ENCODE measurements around the gene NAGA.
"Not testable (repeated sequence)": the region's sequence is repeated elsewhere in the genome, so short reads cannot be mapped to it uniquely, and the experiment has no call there.

NAGA gene
- total RNA-seq = 19.5 reads per million, percentile 46 among the genes with 10 or more reads in this experiment

DNA sequence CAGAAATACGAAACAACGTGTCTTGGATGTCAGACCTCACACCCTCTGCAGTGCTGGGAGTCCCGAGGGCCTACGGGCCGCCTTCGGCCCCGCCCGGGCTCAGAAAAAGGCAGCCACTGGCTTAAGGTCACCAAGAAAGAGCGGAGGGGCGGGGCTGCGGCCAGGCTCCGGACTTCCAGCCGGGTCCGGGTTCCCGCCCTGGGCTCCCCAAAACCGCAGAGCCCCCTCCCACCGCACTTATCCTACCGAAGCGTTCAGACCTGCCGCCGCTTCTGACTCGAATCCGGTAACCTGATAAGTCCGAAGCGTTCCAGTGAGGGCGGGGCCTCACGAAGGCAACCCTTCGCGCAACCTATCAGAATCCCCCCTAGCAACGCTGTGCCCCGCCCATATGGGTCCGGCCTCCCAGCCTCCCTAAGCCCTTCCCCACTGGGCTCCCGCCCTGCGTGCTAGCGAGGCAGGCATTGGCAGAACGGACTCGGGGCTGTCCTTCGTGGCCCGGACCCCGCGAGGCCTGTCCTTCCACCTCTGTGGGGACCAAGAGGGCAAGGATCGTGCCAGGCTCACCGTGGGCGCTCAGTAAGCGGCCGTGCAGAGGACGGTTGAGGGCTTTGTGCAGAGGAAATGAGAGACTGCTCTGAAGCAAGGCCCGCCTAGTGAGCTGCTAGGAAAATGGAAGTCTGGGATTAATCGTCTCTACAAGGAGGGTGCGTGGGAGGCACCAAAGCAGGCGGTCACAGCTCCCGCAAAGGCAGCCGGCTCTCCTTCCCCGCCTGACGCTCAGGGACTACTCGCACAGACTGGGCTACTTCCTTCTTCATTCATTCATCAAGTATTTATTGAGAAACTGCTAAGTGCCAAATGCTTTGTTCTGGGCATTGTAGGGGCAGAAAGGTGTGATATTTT lies at the start of gene NAGA:
NAGA (minus strand) TSS at position 296 of the 906 bp plus-strand sequence. CDS start 515 bp downstream, outside the sequence.
- DNase-seq = peak; percentile 93

DNA sequence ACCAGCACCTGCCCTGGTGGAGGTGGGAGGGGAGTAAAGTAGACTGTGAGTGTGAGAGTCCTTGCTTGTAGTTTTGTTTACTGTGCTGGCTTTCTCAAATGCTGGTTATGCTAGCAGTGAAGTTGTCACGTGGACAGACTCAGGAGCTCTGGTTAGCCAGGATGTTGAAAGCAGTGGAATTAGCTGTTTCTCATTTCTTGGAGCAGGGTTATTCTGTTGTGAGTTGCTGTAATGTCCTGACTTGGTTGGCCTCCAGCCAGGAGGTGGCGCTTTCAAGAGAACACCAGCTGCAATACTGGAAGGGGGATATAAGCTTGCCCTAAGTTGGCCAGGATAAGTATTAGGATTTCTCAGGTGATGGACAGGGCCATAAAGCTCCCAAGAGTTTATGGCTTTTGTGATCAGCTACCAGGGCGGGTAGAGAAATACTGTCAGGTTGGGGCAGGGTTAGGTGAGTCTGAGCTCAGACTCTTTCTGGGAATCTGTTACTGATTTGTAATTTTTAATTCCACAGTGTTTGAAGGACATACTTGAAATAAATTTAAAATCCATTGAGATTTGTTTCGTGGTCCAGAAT lies 46.3 kb upstream of the NAGA start:
- DNase-seq = no peak

DNA sequence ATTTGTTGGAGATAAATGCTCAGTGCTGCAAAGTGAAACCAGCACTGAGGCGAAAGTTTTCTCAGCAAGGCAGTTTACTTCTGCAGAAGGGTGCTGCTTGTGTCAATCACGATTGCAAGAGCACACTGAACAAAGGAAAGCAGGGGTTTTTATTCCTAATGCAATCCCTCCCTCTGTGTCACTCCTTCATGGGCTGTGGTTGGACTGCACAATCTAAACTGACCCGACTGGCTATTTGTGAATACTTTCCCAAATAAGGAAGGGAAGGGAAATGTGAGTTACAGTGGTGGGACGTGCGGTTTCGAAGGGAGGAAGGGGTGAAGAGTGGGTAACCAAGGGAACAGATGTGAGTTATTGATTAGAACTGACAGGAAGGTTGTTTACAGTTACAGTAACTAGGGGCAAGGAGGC lies 44.8 kb upstream of the NAGA start:
- DNase-seq = not testable (repeated sequence)

DNA sequence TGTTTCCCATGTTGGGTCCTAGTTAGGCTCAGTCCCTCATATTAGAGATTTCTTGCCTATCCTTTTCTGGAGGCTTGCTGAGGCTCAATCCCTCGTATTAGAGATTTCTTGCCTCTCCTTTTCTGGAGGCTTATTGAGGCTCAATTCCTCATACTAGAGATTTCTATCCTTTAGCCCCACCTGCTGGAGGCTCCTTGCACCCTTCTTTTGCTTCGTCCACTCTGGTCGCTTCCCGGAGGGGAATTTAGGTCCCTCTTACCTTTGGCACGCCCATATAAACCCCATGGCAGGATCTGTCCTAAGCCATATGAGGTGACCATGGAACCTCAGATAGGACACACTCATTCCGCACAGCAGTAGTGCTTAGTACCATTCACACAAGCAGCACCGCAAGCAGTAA lies 44.1 kb upstream of the NAGA start:
- DNase-seq = no peak

DNA sequence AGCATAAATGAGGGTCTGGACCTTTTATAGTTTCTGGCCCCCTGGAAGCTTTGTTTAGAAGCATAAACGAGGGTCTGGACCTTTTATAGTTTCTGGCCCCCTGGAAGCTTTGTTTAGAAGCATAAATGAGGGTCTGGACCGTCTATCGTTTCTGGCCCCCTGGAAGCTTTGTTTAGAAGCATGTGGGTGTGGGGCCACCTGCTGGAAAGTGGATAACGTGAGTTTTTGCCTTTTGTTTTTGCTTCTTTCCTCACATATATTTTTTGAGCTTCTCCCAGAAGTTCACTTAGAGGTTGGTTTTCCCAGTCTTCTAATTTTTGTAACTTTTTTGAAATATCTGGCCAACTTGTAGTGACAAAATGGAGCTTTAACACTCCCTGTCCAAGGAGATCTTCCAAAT lies 42.2 kb upstream of the NAGA start:
- not testable (repeated sequence) for DNase-seq

DNA sequence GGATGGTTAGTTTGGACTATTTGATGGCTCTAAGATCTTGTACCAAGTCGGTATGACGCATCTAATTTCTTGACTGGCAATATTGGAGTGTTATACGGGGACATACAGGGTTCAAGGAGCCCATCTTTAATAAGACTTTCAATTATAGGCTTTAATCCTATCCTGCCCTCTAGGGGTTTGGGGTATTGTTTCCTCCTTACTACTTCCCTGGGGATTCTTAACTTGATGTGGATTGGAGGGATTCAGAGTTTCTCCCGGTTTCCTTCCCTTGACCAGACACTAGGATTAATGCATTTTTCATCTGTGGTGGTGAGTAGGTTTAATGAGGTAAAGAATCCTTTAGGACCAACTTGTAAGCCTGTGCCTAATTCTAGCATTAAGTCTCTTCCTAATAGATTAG lies 41.2 kb upstream of the NAGA start:
- no peak for DNase-seq

DNA sequence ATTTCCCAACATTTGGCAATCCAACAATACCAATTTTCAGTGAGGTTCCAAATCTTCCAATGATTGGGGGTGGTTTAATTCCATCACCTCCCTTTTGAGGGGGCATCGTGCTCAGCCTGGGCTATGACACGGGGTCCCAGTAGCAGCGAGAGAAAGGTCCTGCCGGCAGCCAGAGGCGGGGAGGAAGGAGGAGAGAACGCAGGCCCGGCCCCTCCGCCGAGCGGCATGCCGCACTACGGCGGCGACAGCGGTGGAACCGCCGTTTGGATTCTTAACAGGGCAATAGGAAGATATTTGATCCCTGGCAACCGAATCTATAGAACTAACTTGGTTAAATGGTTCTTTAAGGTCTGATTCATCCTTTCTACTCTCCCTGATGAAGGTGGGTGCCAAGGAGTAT lies 38.2 kb upstream of the NAGA start:
- DNase-seq = no peak

DNA sequence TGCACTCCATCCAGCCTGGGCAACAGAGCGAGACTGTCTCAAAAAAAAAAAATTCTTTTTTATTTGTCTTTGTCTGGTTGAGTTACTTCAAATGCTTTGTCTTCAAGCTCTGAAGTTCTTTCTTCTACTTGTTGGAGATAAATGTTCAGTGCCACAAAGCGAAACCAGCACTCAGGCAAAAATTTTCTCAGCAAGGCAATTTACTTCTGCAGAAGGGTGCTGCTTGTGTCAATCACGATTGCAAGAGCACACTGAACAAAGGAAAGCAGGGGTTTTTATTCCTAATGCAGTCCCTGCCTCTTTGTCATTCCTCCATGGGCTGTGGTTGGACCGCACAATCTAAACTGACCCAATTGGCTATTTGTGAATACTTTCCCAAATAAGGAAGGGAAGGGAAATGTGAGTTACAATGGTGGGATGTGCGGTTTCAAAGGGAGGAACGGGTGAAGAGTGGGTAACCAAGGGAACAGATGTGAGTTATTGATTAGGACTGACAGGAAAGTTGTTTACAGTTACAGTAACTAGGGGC lies 33.8 kb upstream of the NAGA start:
- DNase-seq = not testable (repeated sequence)

DNA sequence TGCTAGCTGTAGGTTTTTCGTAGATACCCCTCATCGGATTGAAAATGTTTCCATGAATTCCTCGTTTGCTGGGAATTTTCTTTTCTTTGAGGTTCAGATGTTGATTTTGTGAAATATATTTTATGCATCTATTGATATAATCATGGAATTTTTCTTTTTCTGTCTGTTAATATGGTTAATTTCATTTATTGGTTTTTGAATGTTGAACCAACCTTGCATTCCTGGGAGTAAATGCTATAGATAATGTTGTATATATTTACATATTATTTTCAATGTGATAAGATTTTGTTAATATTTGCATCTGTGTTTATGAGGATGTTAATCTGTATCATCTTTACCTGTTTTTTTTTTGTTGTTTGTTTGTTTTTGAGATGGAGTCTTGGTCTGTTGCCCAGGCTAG lies 30.6 kb upstream of the NAGA start:
- no peak for DNase-seq

DNA sequence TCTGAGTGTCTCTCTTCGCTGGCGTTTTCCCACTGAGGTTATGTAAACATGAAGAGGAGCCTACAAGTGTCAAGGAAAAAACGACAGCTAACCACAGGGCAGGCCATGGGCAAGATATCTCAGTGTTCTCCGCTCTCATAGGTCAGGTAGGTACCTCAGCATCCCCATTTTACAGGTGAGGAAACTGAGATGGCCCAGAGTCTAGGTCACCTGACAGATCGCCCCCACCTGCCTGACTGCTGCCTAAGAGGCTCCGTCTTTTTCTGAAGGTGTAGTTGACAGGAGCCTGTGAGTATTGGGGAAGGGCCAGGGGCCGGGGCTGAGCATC lies 20.8 kb upstream of the NAGA start:
- no peak for DNase-seq

DNA sequence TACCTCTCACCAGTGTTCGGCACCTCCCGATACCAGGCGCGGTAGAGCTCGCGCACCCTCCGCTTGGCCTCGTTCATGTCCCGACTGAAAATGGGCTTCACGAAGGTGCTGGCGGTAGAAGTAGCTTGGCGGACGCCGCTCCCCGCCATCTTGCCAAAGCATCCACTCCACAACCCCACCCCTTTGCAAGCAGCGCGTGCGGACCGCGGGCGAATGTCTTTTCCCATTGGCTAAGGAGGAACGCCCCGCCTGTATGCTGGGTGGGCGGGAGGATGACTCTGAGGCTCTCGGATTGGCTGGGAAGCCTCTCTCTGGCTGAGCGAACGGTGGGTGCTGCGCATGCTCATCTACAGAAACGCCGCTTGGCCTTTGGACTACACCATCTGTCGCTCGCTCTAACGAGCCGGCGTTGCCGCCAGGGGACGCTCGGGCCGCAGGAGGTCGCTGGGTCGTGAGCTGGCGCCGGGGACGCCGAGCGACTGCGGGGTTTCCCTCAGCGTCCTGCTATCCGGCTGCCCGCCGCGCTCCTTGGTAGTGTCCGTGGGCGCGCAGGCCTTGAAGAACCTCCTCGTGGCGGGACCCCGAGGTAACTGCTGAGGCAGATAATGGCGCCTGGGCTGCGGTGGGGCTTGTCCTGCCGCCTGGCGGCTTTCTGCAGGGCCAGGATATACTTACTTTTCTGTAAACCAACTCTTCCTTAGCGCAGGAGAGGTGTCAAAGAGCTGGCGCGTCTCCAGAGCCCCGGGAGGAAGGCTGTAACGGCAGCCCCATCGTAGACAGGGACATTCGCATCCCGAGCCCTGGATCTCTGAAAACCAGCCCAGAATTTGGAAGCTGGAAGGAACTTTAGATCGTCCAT lies 20.2 kb upstream of the NAGA start, which contains the start of gene NDUFA6:
NDUFA6 (minus strand) TSS at position 177 of the 859 bp plus-strand sequence; CDS start at position 149, 28 bp downstream.
- peak; percentile 97 for DNase-seq

DNA sequence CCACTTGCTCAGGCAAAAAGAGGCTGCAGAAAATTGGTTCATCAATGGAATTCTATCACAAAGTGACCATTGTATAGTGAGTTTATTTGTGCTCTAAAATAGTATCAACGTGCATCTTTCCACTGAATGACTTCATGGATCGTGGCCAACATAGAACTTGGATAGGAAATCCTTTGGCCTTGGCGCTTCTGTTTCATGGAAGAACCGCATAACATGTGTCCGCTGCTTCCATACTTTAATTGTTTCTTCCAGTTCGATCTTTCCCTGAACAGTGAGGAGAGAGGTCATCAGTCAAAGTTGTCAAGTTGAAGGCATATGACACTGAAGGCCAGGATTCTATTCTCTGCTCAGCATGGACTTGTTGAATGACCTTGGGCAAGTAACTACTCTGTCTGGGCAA lies 15.4 kb upstream of the NAGA start:
- no peak for DNase-seq

DNA sequence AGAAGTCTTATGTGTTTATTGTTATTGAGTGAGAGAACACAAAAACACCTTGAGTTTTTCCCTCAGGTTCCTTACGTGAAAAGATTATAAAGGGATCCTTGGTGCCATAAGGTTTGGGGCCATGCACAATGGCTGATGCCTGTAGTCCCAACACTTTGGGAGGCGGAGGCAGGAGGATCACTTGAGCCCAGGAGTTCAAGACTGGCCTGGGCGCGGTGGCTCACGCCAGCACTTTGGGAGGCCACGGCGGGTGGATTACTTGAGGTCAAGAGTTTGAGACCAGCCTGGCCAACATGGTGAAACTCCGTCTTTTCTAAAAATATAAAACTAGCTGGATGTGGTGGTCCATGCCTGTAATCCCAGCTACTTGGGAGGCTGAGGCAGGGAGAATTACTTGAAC lies 14.3 kb upstream of the NAGA start:
- DNase-seq = no peak

DNA sequence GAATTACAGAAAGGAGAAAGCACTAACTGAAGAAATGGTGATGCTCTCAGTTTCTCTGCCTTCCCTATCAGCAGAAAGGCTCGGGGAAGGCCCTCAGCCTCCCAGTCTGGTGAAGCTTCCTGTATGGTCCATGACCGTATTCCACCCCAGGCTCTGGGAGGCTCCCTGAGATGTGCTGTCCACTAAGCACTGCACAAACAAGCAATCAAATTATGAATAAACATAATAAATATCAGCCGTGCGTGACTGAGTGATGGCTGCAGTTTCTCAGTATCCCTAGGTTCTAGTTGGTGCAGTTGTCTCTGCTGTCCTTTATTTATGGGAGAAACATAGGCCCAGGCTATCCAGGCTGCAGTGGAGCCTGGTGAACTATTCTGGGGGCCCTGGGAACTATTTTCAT lies 12.5 kb upstream of the NAGA start:
- DNase-seq = no peak

DNA sequence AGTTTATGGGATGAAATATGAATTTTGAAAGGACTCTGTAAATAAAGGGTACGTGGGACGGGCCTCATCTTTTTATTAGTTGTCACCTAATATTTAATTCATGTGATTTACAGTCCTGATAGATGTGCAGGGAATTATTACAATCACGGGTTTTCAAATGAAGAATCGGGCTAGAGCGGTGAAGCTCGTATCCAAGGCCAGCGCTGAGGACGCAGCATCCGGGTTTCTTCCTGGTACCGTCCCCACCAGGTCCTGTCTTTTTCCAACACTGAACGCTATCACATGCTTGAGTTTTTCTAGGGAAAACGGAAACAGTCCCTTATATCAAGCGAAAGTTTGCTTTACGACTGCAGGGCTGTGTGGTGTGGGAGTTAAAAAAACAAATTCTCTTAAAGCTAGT lies 9.7 kb upstream of the NAGA start:
- DNase-seq = no peak

DNA sequence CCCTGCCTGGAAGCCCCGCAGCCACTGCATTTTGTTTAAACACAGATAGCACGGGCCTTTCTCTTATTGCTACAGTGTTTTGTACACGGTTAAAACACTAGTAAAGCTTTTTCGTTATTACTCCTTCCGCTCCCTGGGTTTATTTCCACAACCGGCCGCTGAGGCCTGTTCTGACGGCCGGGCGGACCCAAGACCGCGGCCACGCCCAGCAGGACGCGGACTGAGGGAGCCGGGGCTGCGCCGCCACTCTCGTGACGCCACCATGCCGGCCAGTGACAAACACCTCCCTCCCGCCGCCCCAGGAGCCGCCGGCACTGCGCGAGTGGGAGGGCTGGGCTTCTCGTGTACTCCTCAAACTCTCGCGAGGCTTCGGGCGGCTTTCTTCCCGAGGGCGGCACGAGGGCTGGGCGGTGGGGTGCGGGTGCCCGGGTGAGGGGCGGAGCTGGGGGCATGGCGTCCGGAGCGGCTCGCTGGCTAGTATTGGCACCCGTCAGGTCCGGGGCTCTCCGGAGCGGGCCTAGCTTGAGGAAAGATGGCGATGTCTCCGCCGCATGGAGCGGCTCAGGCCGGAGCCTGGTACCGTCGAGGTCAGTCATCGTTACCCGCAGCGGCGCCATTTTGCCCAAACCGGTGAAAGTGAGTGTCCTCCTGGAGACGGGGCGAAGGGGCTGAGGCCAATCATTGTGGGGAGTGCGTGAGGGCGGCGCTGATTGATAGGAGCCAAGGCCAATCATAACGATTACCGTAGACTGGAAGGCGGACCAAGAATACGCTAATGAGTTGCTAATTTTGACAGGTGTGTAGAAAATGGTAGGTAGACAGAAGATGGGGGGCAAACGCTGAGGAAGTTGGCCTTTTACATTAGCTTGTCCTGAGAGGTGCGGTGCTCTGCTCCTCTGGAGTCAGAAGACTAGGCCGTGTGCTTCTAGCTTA lies 9.0 kb upstream of the NAGA start, which contains the start of gene SMDT1:
SMDT1 (plus strand) TSS at position 382 of the 933 bp plus-strand sequence; CDS start at position 451, 69 bp downstream.
- DNase-seq = peak; percentile 99

DNA sequence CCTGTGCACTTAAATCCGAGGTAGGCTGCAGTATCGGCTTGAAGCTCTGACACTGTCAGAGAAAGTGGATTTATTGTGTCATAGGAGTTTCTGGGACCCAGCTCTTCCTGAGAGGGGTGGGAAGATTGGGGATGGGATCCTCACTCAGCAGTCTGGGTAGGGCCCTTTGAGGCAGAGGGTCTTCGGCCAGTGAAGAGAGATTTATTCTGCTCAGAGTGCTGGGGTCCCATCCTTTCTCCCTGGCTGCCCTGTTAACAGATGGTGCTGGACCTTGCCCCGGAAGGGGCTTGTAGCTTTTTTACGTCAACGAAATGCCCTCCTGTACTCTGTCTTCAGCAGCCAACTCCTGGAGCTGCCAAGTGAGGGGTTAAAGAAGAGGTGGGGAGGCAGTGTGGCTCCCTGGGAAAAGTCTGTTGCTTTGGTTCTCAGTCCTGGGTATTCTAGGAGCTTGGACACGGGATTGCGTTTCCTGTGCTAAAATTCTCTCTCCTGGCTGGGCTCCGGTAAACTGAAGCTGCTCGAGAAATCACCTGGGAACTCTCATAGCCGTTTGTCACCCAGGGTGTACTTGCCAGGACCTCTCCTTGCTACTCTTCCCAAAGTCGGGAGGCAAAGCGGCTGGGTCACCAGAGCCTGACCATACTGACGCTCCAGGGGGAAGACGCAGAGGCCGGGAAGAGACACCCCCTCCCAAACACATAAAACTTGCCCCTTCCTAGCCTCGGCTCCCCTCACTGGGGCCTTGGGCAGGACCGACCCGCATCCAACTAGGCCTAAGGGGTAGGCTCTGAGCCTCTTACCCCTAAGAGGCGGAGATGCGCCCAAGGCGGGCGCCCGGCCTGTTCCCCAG lies 8.1 kb upstream of the NAGA start:
- DNase-seq = no peak

DNA sequence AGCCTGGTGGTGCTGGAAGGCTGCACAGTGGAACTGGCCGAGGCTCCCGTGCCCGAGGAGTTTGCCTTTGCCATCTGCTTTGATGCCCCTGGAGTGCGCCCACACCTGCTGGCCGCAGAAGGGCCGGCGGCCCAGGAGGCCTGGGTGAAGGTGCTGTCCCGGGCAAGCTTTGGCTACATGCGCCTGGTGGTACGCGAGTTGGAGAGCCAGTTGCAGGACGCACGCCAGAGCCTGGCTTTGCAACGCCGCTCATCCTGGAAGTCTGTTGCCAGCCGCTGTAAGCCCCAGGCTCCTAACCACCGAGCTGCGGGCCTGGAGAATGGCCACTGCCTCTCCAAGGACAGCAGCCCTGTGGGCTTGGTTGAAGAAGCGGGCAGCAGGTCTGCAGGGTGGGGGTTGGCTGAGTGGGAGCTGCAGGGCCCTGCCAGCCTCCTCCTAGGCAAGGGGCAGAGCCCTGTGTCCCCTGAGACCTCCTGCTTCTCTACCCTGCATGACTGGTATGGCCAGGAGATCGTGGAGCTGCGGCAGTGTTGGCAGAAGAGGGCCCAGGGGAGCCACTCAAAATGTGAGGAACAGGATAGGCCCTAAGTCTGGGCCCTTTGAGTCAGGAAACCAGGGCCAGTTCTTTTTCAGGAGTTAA lies 7.0 kb upstream of the NAGA start:
- no peak for DNase-seq

DNA sequence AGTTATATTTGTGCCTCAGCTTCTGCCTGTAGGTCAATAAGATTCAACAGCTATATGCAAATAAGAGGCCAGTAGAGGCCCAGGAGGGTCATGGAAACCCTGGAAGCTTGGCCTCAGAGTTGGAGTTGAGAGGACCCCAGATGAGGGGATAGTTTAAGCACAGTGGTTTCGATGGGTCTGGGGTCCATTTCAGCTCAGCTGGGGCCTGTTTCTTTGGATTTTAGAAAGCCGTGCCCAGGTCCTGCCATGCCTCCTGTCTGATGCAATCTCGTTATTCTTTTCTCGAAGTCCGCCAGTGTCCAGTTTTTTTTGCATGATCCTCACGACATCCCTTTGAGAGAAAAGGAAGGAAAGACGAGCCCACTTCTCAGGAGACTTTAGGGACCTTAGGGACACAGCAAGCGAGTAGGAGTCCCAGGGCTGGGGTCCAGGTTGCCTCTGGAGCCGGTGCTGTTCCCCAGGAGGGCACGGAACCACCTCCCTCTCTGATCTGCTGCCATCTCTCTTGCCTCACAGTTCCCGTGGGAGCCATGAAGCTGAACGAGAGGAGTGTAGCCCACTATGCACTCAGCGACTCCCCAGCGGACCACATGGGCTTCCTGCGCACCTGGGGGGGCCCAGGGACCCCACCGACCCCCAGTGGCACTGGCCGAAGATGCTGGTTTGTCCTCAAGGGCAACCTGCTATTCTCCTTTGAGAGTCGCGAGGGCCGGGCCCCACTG lies 6.3 kb upstream of the NAGA start:
- DNase-seq = no peak

Measured in effector CD4-positive, alpha-beta T cell (primary cell).